Skeletal muscle satellite cell (primary cell): Measurements from ENCODE around the gene MEIKIN.

ENCODE experiments used
- H3K27me3 ChIP-seq: 2 replicates; pipeline ENCODE4 v1.7.0; 2013; ENCODE audit warnings: low read length; ENCODE audit not compliant: control insufficient read depth, insufficient read depth
- H3K36me3 ChIP-seq: 2 replicates; pipeline ENCODE4 v1.7.0; 2013; ENCODE audit warnings: mild to moderate bottlenecking, control low read depth, low read length; ENCODE audit not compliant: insufficient read depth
- H3K4me1 ChIP-seq: 2 replicates; pipeline ENCODE4 v1.7.0; 2013; ENCODE audit warnings: low read length; ENCODE audit not compliant: control insufficient read depth, insufficient read depth
- H3K4me2 ChIP-seq: 2 replicates; pipeline ENCODE4 v1.7.0; 2013; ENCODE audit warnings: mild to moderate bottlenecking, low read length
- H3K4me3 ChIP-seq: 2 replicates; pipeline ENCODE4 v1.7.0; 2013; ENCODE audit warnings: low read length
- H3K9ac ChIP-seq: 2 replicates; pipeline ENCODE4 v1.7.0; 2013; ENCODE audit warnings: mild to moderate bottlenecking, low read depth, low read length, moderate library complexity
- H3K9me3 ChIP-seq: replicated peaks from 2 replicates; pipeline ENCODE4 v1.7.0; 2013; ENCODE audit warnings: mild to moderate bottlenecking, control low read depth, low read length

The MEIKIN gene

GRCh38 chr5:131763968-131764367, 181.5 kb downstream of the MEIKIN start:
- Histone ChIP-seq H3K36me3 (peaks cover 10% of the 10 kb centered on the region), H3K4me2 (no peak overlapping the region), H3K27me3 (no peaks in the 10 kb centered on the region)

GRCh38 chr5:131760793-131761192, 184.7 kb downstream of the MEIKIN start:
- Histone ChIP-seq H3K4me3 (no peak overlapping the region), H3K4me1 (peaks cover 8% of the 10 kb centered on the region), H3K9me3 (no peaks in the 10 kb centered on the region), H3K27me3 (no peaks in the 10 kb centered on the region), H3K9ac (no peak overlapping the region), H3K36me3 (peaks cover 10% of the 10 kb centered on the region), H3K4me2 (no peak overlapping the region)

More at GRCh38 chr5:131763968-131764367, 181.5 kb downstream of the MEIKIN start:
- Histone ChIP-seq H3K4me1 (no peaks in the 10 kb centered on the region), H3K9me3 (no peaks in the 10 kb centered on the region), H3K9ac (no peak overlapping the region), H3K4me3 (no peak overlapping the region)

GRCh38 chr5:131759704-131760103, 185.8 kb downstream of the MEIKIN start:
- H3K36me3 ChIP-seq = peaks cover 10% of the 10 kb centered on the region
- H3K4me2 ChIP-seq = no peak overlapping the region
- no peak overlapping the region for H3K4me3 ChIP-seq
- H3K9me3 ChIP-seq = no peaks in the 10 kb centered on the region
- H3K9ac ChIP-seq = no peak overlapping the region
- peaks cover 8% of the 10 kb centered on the region for H3K4me1 ChIP-seq
- H3K27me3 ChIP-seq = no peaks in the 10 kb centered on the region

GRCh38 chr5:131758520-131758900, 187.0 kb downstream of the MEIKIN start:
- no peak overlapping the region for H3K4me2 ChIP-seq
- H3K9ac ChIP-seq = no peak overlapping the region
- no peaks in the 10 kb centered on the region for H3K9me3 ChIP-seq
- no peak overlapping the region for H3K4me3 ChIP-seq
- H3K4me1 ChIP-seq = peaks cover 8% of the 10 kb centered on the region
- H3K36me3 ChIP-seq = no peaks in the 10 kb centered on the region
- H3K27me3 ChIP-seq = no peaks in the 10 kb centered on the region

GRCh38 chr5:131757830-131758519, 187.5 kb downstream of the MEIKIN start:
- H3K36me3 ChIP-seq = no peaks in the 10 kb centered on the region
- no peak overlapping the region for H3K4me3 ChIP-seq
- peaks cover 8% of the 10 kb centered on the region for H3K4me1 ChIP-seq
- no peak overlapping the region for H3K9ac ChIP-seq
- no peaks in the 10 kb centered on the region for H3K27me3 ChIP-seq
- no peaks in the 10 kb centered on the region for H3K9me3 ChIP-seq
- no peak overlapping the region for H3K4me2 ChIP-seq
